Measurements from ENCODE around the gene FKBP14.

DNA sequence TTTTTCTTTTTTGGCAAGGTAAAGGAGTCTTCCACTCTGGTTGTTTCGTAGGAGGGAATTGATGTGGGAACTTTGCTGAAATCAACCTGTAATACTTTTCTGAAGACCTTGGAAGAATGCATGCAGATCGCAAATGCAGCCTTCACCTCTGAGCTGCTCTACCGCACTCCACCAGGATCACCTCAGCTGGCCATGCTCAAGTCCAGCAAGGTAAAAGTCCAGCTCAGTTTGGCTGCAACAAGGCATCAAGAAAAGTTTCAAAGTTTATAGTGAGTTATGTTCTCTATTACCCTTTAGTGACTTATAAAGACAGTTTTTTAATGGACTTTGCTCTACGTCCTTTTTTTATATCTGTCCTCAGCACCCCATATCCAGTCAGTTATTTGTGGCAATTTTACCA lies 22.7 kb upstream of the FKBP14 start:
- TF ChIP-seq, protein P1, sequence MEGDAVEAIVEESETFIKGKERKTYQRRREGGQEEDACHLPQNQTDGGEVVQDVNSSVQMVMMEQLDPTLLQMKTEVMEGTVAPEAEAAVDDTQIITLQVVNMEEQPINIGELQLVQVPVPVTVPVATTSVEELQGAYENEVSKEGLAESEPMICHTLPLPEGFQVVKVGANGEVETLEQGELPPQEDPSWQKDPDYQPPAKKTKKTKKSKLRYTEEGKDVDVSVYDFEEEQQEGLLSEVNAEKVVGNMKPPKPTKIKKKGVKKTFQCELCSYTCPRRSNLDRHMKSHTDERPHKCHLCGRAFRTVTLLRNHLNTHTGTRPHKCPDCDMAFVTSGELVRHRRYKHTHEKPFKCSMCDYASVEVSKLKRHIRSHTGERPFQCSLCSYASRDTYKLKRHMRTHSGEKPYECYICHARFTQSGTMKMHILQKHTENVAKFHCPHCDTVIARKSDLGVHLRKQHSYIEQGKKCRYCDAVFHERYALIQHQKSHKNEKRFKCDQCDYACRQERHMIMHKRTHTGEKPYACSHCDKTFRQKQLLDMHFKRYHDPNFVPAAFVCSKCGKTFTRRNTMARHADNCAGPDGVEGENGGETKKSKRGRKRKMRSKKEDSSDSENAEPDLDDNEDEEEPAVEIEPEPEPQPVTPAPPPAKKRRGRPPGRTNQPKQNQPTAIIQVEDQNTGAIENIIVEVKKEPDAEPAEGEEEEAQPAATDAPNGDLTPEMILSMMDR (IDR thresholded peaks at IDR 0.05) = no peak
- TF ChIP-seq POLR2A (IDR thresholded peaks at IDR 0.05) = no peak
